AG20443 (cell line): Measurements from ENCODE around the gene SELENOS.

ENCODE experiments used
- DNase-seq: peaks from one replicate; pipeline ENCODE4 v3.0.0; 2012; ENCODE audit warnings: low spot score, mixed read lengths

Gene SELENOS, protein sequence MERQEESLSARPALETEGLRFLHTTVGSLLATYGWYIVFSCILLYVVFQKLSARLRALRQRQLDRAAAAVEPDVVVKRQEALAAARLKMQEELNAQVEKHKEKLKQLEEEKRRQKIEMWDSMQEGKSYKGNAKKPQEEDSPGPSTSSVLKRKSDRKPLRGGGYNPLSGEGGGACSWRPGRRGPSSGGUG

DNA sequence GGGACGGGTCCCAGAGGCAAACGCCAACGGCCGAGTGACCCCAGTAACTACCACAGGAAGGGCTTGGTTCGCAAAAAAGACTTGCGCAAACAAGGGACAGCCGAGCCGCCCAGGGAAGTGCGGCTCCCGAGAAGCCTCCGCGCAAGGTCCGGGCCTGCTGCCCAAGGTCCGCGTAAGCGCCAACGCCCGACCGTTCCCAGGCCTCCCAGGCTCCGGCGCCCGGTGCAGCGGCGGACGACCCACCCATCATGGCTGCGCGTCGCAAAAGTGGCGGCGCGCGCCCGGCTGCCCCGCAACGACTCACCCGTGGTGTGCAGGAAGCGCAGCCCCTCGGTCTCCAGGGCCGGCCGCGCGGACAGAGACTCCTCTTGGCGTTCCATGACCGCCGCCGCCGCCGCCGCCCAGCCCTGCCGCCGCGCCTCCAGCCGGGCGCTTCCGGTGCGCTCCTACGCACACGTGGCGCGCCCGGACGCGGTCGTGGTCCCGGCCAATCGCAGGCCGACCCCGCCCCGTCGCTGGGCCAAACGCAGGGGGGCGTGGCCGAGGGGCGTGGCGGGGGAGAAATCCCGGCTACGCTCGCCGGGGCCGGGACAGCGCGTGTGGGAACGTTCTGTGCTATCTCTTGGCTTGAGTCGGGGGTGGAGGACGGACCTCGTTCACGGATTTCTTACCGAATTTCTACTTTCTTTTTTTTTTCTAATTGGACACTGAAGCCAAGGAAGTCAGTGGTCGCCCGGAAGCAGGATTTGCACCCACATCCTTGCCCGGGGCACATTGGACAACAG, at the start of gene SELENOS:
Gene SELENOS (minus strand): TSS at position 448 of the 785 bp plus-strand sequence. CDS start 68 bp downstream, at position 380.
- DNase-seq: peak; percentile 96

DNA sequence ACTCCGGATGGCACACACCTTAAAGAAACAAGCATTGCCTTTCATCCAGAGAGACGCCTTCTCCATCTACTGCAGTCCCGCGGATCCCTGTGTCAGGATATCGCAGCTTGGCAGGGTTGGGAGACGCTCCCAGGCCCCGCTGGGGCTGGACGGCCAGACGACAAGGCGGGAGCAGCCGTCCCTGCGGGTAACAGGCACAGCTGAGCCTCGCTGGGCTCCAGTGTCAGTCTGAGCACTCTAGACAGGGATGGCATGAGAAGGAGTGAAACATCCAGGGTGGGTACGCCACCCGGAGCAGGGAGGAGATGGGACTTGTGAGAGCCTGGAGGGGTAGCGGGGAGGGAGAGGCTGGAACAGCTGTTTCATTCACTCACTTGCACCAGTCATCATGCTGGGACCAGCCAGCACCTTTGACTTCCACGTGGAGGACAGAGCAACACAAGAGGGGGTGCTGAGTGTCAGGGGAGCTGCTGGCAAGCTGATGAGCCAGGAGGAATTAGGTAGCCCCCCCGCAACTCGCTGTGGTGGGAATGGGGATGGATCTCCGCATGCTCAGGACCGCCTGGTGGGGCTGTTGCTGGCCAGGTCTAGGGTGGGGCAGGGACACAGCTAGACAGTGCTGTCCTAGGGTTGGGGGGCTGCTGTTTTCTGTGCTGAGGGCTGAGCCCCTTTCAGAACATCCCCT, 49.3 kb upstream of the SELENOS start:
- DNase-seq: no peak

DNA sequence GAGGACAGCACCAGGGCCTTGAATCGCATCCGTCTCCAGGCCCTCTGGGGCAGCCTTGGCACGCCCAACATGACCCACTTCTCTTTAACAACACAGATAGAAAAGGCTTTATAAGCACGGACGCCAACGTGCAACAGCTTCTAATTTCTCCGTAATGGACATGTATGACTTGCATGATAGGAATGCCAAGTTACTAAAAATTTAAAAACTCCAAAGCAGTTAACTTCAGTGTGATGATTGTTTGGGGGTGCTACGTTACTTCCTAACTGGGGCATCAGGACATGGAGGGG, 48.7 kb upstream of the SELENOS start:
- no peak for DNase-seq

DNA sequence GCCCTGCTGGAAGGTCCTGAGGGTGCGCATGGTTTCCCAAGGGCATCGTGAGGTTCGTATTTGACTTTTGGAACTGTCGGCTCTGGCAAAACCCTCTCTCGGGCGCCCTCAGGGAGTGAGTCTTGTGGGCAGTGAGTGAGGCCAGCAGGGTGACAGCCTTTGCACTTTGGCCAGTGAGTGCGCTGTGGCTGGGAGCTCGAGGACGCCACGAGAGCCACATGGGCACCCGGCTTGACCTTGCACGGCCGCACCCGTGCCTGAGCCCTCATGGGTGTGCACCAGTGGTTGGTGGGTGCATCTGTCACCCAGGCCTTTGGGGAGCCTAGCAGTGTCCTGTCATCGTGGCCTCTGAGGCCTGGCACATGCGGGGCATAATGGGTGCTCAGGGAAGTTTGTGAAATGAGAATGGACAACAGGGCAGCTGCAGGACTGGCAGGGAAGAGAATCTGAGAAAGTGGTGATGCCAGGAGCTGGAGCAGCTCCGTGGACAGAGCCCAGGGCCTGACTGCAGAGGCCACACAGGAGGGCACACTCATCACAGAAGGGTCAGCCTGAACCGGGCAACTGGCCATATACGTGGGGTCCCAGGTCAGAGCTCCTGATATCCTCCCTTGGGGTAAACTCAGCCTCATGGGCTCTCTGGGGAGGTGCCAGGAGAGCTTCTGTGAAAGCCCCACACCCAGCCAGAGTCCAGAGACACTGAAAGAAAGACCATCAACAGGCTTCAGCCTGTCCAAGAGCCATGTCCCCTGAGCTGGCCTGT, 48.2 kb upstream of the SELENOS start:
- DNase-seq: no peak

DNA sequence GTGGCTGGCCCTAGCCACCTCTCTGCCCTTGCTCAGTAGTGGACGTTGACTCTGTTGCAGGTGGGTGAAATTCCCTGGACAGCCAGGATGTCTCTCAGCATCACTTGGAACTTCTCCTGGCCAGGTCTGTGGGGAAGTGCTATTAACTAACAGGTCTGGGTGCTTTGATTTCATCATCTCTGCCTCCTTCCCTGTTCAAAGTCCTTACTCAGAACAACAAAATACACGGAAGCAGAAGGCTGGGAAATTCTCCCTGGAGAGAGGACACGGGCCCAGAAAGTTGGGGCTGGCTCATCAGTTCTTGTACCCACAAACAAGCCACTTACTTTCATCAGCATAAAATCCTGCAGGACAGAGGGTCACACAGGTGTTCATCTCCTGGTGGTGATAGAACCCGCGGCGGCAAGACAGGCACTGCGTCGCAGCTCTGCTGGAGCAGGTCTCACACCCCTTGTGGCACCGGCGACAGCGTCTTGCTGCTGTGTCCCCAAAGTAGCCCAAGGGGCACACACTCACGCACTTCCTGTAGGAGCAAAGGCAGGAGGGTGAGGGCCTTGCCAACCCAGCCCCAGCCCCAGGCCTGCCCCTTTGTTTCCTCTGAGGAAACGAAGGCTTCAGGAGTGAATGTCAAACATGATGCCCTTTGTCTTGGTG, 47.4 kb upstream of the SELENOS start:
- no peak for DNase-seq

DNA sequence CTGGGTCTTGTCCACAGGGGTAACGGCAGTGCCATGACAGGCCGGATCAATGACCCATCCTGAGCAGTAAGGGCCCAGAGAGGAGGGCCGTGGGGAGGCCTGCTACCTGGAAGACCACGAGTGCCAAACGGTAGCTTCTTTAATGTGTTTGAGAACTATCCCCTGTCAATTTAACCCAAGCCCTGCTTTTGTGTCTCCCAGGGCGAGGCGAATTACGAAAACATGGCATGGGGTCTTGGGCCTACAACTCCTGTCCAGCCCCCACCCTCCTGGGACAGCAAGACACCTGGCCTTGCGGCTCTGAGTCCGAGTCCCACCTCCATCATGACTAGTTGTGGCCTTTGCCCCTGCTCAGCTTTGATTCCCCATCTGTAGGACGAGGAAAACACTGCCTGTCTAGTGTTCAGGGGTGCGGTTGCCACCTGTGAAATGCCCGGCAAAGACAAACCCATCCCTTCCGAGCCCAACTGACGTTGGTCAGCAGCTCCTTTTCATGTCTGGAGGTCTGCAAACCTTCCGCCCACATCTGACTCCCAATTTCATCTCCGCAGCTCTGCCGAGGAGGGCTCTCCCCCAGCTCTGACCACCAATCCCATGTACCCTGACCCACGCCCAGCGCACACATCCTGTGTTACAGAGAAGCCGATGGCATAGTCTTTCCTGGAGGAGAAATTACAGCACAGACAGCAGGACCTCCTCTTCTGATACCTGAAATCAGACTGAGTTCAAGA, 46.7 kb upstream of the SELENOS start:
- DNase-seq: no peak

DNA sequence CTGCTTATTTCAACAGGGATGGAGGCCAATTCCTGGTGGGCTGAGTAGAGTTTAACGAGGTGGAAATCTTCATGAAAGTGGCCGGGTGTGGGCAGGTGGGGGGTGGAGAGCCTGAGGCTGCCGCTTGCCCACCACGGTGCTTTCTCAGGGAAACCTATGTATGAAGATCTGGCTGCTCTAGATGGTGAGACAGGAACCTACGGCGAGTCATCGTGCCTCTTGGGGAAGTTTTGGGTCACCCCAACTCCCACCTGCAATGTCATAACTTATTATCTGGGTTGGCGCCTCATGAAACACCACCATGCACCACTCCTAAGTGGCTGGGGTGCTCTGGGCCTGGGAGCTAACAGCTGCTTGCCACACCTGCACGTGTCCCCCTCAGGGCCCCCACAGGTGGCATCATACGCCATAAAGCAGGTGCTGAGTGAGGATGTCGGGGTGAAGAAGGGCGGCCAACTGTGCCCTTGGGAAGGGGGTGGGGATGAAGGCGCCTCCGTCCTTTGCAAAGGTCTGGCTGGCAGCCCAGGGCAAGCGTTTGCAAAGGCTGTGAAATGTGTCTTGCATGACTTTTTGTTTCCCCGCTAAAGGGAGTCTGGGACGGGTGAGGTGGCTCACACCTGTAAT, 45.7 kb upstream of the SELENOS start:
- DNase-seq: no peak

DNA sequence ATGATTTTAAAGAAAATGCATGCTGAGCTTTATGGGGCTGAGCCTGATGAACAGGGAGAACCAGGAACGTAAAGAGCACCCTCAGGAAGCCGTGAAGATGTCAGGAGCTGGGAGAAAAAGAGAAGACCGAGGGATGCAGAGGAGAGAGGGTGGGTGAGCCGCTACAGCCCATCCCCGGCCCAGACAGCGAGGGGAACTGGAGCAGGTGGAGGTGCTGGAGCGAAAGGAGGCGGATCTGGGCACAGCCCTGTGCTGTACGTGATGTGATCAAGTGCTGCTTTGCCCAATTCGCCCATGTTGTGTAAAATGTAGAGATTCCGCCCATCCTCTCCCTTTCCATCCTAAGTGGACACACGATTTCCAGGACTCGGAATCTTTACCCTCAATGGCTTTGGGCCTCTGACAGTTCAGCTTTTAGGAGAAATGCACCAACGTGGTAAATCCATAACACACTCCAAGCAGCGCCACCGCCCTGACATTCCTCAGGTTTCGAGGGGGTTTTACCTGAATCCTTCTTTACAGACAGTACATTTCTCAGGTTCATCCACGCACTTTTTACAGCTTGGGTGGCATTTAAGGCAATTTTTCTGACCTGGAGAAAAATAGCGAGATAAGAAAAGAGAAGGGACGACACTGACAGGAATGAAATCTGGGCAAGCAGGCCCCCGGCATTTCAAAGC, 44.9 kb upstream of the SELENOS start:
- DNase-seq: no peak

DNA sequence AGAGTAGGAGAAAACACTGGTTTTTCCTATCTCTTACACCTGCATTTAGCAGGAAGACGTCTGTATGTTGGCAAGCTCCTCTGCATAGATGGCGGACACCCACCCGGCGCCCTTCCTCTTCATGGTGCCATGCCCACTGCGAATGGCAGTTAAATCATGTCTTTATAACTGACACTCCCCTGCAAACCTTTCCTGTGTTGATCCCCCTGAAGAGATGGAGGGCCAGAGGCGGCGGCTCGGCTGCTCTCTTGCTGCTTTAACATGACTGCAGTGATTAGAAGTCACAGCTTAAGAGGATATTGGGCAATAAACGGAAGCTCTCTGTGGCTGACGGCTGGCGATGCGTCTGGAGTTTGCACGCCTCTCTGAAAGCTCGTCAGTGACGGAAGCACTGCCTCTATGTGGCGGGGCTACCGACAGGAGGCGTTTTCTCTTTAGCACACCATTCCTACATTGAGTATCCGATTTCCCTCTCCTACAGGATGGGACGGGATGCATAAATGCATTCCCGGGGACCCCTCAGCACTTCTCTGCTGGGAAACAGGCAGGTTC, 43.3 kb upstream of the SELENOS start:
- DNase-seq: peak; percentile 78

DNA sequence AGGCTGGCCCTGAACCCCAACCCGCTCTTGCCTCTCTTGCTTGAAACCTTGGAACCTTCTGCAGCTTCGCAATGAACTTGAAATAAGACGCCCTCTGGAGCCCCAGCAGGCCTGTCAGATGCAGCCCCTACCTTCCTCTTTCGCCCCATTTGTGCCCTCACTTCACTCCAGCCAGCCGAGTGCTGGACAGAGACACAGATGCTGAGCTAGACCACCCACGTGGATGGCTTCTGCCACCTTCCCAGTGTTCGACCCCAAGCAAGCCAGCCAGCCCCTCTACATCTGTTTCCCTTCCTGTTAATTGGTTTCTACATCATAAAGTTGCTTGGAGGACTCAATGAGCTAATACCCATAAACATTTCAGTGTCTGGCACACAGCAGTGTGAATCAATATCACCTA, 41.6 kb upstream of the SELENOS start:
- DNase-seq: no peak

DNA sequence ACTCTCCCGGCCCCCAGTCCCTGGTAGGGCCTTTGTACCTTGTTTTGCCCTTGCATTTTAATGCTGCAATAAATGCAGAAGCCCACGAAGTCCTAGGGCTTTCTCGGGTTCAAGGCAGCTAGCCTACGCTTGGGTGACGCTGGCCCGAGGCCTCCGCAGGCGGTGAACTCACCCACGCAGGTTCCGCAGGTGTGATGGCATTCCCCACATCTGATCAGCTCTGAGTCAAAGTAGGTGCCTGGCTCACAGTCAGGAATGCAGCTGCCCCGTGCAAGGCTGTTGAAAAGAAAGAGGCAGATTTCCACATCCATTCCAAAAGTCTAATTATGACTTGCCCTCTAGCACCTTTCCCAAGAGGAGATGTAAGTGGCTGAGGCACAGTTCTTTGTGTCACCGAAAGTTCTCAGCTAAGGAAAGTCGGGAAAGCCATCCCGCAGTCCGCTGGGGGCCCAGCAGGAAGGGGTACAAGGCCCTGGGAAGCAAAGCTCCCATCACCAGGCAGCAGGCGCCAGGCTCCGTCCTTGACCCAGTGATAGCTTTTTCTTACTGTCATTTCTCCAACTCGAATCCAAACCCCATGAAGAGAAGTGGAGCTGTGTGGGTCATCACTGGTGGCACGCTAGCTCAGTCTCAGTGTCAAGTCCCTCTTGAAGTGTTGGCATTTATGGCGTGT, 41.0 kb upstream of the SELENOS start:
- DNase-seq: no peak

DNA sequence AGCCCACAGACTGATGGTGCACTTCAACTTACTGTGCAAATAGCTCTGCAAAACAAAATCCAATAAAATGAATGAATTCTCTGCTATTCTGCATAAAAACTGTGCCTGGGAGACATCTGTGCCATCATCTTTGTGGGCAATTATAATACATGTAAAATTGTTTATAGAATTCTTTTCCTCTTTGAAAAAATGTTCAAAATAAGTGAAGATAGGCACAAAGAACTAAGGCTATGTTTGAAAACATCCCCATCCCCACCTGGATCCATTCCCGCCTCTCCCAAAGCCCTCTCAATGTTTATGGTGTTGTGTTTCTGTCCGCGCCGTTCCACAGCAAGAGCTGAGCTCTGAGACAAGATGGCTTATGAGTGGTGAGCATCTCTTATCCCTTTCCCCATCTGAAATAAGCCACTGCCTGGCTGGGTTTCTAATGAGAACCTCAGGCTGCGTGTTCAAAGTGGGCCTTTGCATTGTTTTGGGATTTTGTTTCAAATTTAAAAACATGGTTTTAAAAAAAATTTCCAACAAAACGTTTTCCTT, 40.1 kb upstream of the SELENOS start:
- no peak for DNase-seq

DNA sequence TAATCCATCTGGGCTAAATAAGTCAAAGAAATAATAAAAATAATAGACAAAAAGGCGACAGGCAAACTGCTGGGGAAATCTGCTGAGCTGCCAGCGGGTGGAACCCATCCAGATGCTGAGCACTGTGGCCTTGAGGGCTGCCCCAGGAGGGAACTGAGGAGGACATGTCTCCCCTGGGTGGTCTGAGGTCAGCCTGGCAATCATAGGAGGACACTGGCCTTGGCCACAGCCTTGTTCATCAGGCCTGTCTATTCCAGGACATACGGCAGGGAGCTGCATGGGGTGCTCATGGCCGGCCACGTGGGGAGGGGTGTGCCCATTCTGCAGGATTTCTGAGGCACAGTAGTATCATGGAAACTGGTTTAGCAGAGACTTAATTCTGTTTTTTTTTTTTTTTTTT, 39.2 kb upstream of the SELENOS start:
- no peak for DNase-seq

DNA sequence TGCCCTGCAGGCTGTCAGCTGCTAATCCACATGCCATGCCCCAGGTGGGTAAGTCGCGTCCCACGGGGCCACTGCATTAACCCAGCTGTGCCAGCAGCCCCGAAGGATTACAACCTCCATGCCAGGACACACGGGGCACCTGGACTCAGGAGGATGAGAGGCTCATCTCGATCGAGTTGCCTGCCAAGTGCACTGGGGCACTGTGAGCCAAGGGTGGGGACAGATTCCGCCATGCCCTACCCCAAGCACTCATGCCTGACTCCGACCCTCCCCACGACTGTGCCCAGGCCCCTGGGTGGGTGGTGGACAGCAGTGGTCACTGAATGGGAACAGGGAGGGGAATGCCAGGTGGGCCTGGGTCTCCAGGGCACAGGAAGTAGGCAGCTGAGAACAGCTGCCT, 38.5 kb upstream of the SELENOS start:
- no peak for DNase-seq

DNA sequence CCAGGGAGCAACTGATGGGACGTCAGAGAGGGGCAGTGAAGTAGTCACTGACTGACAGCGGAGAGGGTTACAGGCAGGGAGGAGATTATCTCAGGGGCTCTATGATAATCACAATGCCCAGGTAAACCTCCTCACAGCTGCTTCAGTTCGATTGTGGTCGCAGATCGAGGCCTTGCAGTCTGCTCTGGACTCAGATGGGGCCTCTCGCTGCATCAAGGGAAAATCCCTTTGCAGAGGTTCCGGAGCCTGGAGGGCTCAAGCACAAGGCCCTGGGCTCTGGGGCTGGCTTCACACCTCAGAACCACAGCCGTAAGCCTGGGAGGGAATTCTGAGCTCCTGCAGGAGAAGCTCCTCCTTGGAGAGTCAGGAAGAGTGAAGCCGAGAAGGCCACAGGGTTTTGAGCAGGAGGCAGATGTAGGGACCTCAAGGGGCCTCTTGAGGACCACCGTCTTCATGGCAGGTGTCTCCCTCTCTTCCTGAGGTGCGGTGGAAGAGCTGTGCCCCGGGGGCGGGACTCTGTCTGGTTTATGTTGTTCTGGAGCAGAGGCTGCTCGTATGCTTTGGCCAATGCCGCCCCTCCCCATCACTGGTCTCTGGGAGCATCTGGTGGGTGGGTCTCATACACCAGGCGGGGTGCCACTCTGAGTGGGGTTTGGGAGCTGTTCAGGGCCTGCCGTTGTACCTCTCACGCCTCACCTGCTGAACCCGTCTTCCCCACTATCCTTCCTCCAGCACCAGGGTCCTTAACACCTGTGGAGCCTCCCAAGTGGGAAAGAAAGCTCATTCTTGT, 37.2 kb upstream of the SELENOS start:
- DNase-seq: no peak

DNA sequence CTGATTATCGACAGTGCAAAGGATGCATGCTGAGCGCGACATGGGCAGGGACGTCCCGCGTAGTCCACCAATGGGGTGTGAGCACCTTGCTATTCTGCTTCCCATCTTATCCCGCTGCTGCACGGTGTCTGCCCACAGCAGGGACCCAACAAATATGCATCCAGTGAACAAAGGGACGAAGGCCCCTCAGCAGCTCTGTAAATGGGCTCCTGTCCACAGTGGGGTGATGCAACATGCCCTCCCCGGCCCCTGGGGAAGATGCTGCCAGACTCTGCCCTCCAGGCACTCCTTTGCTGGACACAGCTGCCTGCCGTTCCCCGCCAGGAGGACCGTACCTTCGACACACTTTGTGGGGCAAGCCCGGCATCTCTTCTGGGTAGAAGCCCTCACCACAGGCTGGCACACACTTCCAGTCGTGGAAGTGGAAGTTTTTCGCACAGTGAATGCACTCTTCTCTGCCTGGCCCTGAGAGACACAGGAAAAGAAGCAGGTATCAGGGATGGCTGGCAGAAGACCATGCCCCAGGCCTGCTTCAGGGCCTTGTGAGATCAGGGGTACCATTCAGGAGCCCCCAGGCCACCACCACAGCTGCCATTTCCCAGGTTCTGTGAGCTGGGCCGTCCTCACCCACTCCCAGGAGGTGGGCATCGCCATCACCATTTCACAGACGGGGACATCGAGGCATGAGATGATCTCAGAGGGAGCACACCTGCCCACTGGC, 35.9 kb upstream of the SELENOS start:
- DNase-seq: no peak

DNA sequence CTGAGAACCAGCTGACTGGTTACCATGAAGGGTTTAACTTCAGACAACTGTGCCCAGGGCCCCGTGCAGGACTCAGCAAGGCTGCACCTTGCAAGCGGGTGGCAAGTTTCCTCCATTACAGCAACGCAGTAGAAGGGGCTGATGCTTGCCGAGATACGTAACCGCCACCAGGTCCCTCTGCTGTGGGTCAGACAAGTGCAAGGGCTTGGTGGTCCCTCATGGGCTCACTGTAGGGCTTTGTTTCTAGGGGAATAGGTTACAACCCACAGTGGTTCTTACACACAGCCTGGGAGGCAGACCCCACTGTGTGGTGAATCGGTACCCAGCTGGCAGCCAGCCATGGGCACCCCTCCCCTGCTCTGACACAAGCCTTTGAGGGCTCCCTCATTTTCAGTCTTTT, 33.2 kb upstream of the SELENOS start:
- DNase-seq: no peak

DNA sequence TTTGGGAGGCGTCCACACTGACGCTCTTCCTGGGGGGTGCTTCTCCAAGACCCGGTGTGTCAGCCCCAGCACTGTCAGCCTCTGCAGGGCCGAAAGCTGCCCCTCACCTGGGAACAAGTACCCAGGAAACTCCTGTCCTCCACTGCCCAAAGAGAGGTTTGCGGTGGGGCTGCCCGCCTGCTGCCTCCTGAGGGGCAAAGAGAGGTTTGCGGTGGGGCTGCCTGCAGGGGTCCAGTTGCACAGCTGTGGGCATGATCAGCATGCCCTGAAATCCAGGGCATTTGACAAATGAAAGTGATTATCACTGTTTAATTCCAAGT, 32.8 kb upstream of the SELENOS start:
- DNase-seq: no peak
